Measurements from ENCODE around the gene TBC1D25. TPM values are rescaled to one million over a fixed set of nuclear protein-coding genes. Genes with fewer than 3 reads are reported as not detected.
"Not testable (repeated sequence)": the region's sequence is repeated elsewhere in the genome, so short reads cannot be mapped to it uniquely, and the experiment has no call there.

TBC1D25 gene
- polyA plus RNA-seq, 3 donors: 7.7 to 9.5 (median 9.5) TPM

DNA sequence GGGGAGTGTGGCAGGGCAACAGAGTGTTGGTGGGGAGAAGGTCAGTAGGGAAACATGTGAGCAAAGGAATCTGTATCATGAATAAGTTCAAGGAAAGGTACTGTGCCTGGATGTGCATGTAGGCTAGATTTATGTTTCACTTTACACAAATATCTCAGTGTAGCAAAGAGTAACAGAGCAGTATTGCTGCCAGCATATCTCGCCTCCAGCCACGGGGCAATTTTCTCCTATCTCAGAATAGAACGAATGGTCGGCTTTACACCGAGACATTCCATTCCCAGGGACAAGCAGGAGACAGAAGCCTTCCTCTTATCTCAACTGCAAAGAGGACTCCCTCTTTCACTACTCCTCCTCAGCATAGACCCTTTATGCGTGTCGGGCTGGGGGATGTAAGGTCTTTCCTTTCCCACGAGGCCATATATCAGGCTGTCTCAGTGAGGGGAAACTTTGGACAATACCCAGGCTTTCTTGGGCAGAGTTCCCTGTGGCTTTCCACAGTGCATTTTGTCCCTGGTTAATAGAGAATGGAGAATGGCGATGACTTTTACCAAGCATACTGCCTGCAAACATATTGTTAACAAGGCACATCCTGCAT lies 16.3 kb downstream of the TBC1D25 start:
- DNase-seq (ENCODE audit: low read depth in 3 of 3, low spot score in 2 of 3): not testable (repeated sequence)

DNA sequence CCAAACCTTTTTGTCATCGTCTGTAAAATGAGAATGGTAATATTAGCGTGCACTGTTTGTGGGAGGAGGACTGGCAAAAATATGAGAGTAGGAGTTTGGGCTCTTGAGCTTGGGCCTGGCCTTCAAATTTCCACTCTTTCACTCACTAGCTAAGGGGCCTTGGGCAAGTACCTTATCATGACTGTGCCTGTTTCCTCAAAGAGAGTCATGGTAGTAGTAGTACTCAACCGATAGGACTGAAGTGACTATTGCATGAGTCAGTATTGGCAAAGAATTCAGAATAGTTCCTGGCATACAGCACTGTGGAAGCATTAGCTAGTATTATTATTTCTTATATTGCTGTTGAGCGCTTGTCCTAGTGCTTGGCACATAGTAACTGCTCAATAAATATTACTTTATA lies 18.8 kb downstream of the TBC1D25 start:
- DNase-seq (ENCODE audit: low read depth in 3 of 3, low spot score in 2 of 3): no peak

- no peak for DNase-seq (ENCODE audit: low read depth in 3 of 3, low spot score in 2 of 3)
Observed at GRCh38 chrX:48559636-48560035, 20.1 kb downstream of the TBC1D25 start.

- no peak for DNase-seq (ENCODE audit: low read depth in 3 of 3, low spot score in 2 of 3)
Observed at GRCh38 chrX:48560056-48560455, 20.5 kb downstream of the TBC1D25 start.

DNA sequence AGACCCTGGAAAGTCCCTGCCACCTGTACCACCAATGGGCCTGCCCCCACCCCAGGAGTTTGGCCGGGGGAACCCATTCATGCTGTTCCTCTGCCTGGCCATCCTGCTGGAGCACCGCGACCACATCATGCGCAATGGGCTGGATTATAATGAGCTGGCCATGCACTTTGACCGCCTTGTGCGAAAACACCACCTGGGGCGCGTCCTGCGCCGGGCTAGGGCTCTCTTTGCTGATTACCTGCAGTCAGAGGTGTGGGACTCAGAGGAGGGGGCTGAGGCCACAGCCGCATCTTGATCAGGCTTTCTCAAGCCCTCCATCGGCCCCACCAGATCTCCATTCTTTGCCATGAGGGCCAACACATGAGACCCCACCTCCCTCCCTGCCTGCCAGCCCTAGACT lies 21.2 kb downstream of the TBC1D25 start:
- DNase-seq (ENCODE audit: low read depth in 3 of 3, low spot score in 2 of 3): no peak

DNA sequence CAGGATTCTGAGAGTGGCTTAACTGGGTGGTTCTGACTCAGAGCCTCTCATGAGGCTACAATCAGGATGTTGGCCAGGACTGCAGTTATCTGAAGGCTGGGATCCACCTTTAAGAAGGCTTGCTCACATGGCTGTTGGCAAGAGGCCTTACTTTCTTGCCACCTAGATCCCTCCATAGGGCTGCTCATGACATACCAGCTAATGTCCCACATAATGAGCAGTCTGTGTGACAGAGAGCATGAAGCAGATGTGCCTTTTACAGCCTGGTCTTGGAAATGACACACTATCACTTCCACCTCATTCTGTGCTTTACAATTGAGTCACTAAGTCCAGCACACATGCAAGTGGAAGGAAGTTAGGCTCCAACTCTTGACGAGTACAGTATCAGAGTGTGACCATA lies 30.4 kb downstream of the TBC1D25 start:
- no peak for DNase-seq (ENCODE audit: low read depth in 3 of 3, low spot score in 2 of 3)

GRCh38 chrX:48573690-48574269 lies 34.3 kb downstream of the TBC1D25 start:
- DNase-seq (ENCODE audit: low read depth in 3 of 3, low spot score in 2 of 3): no peak

DNA sequence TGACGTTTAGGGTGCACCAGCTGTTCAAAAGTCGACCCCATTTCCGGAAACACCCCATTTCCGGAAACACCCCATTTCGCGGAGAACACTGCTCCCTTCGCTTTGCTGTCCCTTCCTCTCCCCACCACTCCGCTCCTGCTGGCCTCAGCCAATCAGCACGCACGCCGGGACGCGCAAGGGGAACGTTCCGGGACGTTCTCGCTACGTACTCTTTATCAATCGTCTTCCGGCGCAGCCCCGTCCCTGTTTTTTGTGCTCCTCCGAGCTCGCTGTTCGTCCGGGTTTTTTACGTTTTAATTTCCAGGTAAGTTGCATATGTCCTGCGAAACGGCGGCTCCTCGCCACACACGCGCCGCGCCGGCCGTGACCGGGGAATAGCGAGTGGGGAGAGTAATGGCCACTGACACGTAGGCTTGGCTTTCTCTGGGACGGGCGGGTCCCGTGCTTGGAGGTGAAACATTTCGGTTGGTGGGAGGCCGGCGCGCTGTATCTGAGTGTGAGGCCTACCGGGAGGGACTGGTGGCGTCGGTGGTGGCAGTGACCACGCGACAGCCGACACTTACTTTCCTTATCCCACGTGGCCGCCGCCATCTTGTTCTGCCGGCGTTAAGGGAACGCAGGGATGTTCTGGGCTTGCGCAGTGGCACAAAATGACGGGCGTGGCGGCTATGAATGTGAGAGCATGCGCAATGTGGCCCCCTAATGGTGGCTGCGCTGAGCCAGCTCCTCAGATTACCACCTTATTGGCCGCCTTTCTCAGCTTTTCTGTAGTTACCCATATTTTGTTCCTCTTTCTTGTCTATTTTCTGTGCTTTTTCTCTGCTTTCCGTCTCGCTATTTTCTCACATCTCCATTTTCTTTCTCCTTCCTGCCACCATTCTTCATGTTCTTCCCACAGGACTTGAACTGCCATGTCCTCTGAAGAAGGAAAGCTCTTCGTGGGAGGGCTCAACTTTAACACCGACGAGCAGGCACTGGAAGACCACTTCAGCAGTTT lies 35.1 kb downstream of the TBC1D25 start, which contains the start of gene RBM3:
Gene RBM3, plus strand, starts transcription at position 215 of the 997 bp plus-strand sequence. Its CDS starts 697 bp downstream, at position 912.
- peak; percentile 72 to 77 (median 75) for DNase-seq (ENCODE audit: low read depth in 3 of 3, low spot score in 2 of 3)

DNA sequence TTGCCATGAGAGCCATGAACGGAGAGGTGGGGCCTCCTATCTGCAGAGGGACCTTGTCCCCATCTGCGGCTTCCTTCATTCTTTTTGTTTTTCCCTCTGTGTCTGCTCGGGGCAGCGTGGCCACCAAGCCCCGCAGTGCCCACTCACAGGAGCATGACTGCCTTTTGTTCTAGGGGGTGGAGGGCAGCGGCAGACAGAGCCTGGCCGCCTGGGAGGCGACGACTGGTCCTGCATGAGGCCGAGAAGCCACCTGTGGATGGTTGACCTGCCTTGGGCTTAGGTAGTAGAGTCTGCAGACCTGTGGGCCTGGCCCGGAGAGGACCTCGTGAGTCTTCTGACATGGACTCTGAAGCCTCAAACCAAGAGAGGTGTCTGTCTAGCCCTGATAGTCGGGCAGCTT lies 36.1 kb downstream of the TBC1D25 start:
- DNase-seq (ENCODE audit: low read depth in 3 of 3, low spot score in 2 of 3): no peak

- no peak for DNase-seq (ENCODE audit: low read depth in 3 of 3, low spot score in 2 of 3)
Observed at GRCh38 chrX:48576108-48576507, 36.6 kb downstream of the TBC1D25 start.

GRCh38 chrX:48578661-48579128 lies 39.2 kb downstream of the TBC1D25 start:
- DNase-seq (ENCODE audit: low read depth in 3 of 3, low spot score in 2 of 3): no peak

GRCh38 chrX:48579259-48579658 lies 39.7 kb downstream of the TBC1D25 start:
- DNase-seq (ENCODE audit: low read depth in 3 of 3, low spot score in 2 of 3): no peak

GRCh38 chrX:48580662-48581061 lies 41.1 kb downstream of the TBC1D25 start:
- no peak for DNase-seq (ENCODE audit: low read depth in 3 of 3, low spot score in 2 of 3)

- no peak for DNase-seq (ENCODE audit: low read depth in 3 of 3, low spot score in 2 of 3)
Observed at GRCh38 chrX:48584698-48585097, 45.2 kb downstream of the TBC1D25 start.

GRCh38 chrX:48589482-48590162 lies 50.1 kb downstream of the TBC1D25 start:
- no peak for DNase-seq (ENCODE audit: low read depth in 3 of 3, low spot score in 2 of 3)

DNA sequence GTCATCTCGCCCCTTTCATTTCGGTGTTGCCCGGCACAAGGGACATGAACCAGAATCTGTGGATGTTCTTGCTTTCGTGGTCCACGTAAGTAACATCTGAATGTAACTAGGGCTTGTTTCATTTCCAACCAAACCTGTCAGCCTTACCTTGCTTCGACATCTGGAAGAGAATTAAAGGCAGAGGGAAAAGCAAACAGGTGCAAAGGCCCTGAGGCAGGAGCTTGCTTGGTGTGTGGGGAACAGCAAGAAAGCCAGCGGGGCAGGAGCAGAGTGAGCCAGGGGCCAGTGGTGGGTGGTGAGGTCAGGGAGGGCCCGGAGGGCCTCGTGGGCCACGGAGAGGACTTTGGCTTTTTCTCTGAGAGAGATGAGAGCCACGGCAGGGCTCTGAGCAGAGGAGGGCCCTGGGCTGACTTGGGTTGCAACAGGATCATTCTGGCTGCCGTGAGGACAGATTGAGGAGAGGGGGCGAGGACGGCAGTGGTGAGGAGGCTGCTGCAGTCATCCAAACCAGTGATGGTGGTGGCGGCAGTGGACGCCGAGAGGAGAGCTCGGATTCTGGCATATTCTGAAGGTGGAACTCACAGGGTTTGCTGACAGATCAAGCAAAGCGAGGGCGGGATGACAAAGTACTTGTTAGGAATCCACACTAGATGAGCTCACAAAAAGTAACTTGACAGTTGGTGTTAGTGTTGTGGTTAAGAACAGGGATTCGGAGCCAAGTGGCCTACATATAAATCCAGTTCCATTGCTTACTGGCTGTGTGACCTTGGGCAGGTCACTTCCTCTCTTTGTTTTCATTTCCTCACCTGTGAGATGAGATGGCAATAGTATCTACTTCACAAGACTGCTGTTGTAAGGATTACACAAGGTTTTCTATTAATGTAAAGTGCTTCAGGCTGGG lies 50.9 kb downstream of the TBC1D25 start:
- DNase-seq (ENCODE audit: low read depth in 3 of 3, low spot score in 2 of 3): no peak

GRCh38 chrX:48591255-48591791 lies 51.8 kb downstream of the TBC1D25 start:
- DNase-seq (ENCODE audit: low read depth in 3 of 3, low spot score in 2 of 3): no peak

- no peak for DNase-seq (ENCODE audit: low read depth in 3 of 3, low spot score in 2 of 3)
Observed at GRCh38 chrX:48592971-48593370, 53.5 kb downstream of the TBC1D25 start.

DNA sequence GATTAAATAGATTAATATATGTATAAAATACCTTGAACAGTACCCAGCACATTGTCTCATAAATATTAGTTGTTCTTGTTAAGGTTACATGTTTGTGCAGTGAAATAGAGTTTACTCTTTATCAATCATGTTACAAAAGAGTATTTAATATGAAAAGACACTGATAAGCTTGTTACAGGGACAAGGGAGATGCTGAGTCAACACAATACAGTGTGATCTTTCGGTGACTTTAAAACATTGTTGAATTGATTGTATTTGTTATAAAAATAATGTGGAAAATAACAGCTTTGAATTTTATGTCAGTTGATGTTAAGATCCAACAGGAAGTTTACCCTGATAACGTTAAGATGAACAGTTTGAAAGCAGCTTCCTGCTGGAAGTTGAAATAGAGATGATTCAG lies 56.4 kb downstream of the TBC1D25 start:
- DNase-seq (ENCODE audit: low read depth in 3 of 3, low spot score in 2 of 3): no peak

Measured in right renal cortex interstitium (tissue), 3 donors.